K562 treated with DMSO at 1 percent for 48 hours (cell line): Measurements from ENCODE around the gene ZIK1. TPM values are rescaled to one million over a fixed set of nuclear protein-coding genes. Genes with fewer than 3 reads are reported as not detected.

Source experiments
- total RNA-seq: library from RNA; unstranded; fragments of 300-600 nt; gene quantifications from 2 replicates; pipeline ENCODE4 v1.2.3, GENCODE V29; 2022; ENCODE audit warnings: low replicate concordance; ENCODE audit errors: extremely low read depth

ZIK1 gene
- total RNA-seq = not detected in 2 replicates

GRCh38 chr19:57583521-57584416, at the start of gene ZIK1:
Gene ZIK1 (plus strand): TSS chr19:57584145. CDS start chr19:57584357, 212 bp downstream.

GRCh38 chr19:57559404-57560025, 24.4 kb upstream of the ZIK1 start, which contains the start of gene ZNF550:
Gene ZNF550 (minus strand): TSS chr19:57559863. CDS start chr19:57559682, 181 bp downstream.

GRCh38 chr19:57578487-57579205, 5.3 kb upstream of the ZIK1 start, which contains the start of gene ZNF416:
Gene ZNF416 (minus strand): TSS chr19:57578911. CDS start chr19:57578704, 207 bp downstream.

GRCh38 chr19:57599761-57600383, 15.9 kb downstream of the ZIK1 start, which contains the start of gene ZNF530:
Gene ZNF530 (plus strand): TSS chr19:57599885. CDS start chr19:57604346, 4,461 bp downstream.

GRCh38 chr19:57613941-57614743, 30.2 kb downstream of the ZIK1 start, which contains the start of gene ZNF134:
Gene ZNF134 (plus strand): TSS chr19:57614242. CDS start chr19:57619469, 5,227 bp downstream.

GRCh38 chr19:57632987-57633831, 49.3 kb downstream of the ZIK1 start, which contains the start of gene ZNF211:
Gene ZNF211 (plus strand): TSS chr19:57633168. CDS start chr19:57633347, 179 bp downstream.

Other genes with a start within 250 kb of the ZIK1 start
- gene ZNF304, start 232.9 kb upstream of the ZIK1 start, total RNA-seq = not detected in 2 replicates
- gene TRAPPC2B, start 220.6 kb upstream of the ZIK1 start, total RNA-seq = not detected in 2 replicates
- not detected in 2 replicates for gene ZNF547, start 220.6 kb upstream of the ZIK1 start, total RNA-seq
- gene ZNF548, start 194.3 kb upstream of the ZIK1 start, total RNA-seq = not detected in 2 replicates
- not detected in 2 replicates for gene ZNF17, start 173.0 kb upstream of the ZIK1 start, total RNA-seq
- not detected in 2 replicates for gene ZNF749, start 148.8 kb upstream of the ZIK1 start, total RNA-seq
- not detected in 2 replicates for gene VN1R1, start 127.0 kb upstream of the ZIK1 start, total RNA-seq
- gene ZNF772, start 106.6 kb upstream of the ZIK1 start, total RNA-seq = not detected in 2 replicates
- gene ZNF419, start 96.4 kb upstream of the ZIK1 start, total RNA-seq = not detected in 2 replicates
- gene ZNF773, start 84.2 kb upstream of the ZIK1 start, total RNA-seq = not detected in 2 replicates
- gene ZNF549, start 56.8 kb upstream of the ZIK1 start, total RNA-seq = not detected in 2 replicates
- not detected in 2 replicates for gene ZNF550, start 24.3 kb upstream of the ZIK1 start, total RNA-seq
- not detected in 2 replicates for gene ZNF416, start 5.2 kb upstream of the ZIK1 start, total RNA-seq
- not detected in 2 replicates for gene ZNF530, start 15.7 kb downstream of the ZIK1 start, total RNA-seq
- gene ZNF134, start 30.1 kb downstream of the ZIK1 start, total RNA-seq = not detected in 2 replicates
- gene ZNF211, start 49.0 kb downstream of the ZIK1 start, total RNA-seq = not detected in 2 replicates
- gene ZSCAN4, start 84.8 kb downstream of the ZIK1 start, total RNA-seq = not detected in 2 replicates
- not detected in 2 replicates for gene ZNF551, start 97.8 kb downstream of the ZIK1 start, total RNA-seq
- not detected in 2 replicates for gene ZNF154, start 125.1 kb downstream of the ZIK1 start, total RNA-seq
- gene ZNF671, start 143.5 kb downstream of the ZIK1 start, total RNA-seq = not detected in 2 replicates
- gene ZNF776, start 162.7 kb downstream of the ZIK1 start, total RNA-seq = not detected in 2 replicates
- not detected in 2 replicates for gene ZNF586, start 185.5 kb downstream of the ZIK1 start, total RNA-seq
- gene ZNF552, start 230.8 kb downstream of the ZIK1 start, total RNA-seq = not detected in 2 replicates
- gene ZNF587B, start 246.2 kb downstream of the ZIK1 start, total RNA-seq = not detected in 2 replicates